Vagina (tissue), 2 donors: ENCODE data around the gene PYM1. TPM values are rescaled to one million over a fixed set of nuclear protein-coding genes. Genes with fewer than 3 reads are reported as not detected.
"Not testable (repeated sequence)": the region's sequence is repeated elsewhere in the genome, so short reads cannot be mapped to it uniquely, and the experiment has no call there.

Experiments
- DNase-seq, 2 donors: peaks; one replicate each; pipeline ENCODE4 v3.0.0-alpha.2; 2017; ENCODE audit errors: extremely low spot score in 2 of 2
- H3K27ac ChIP-seq: fragments of 200-600 bp; sonication (generic); one replicate; pipeline ENCODE4 v1.5.1; 2019
- H3K27me3 ChIP-seq: fragments of 200-600 bp; sonication (generic); one replicate; pipeline ENCODE4 v1.5.1; 2019
- H3K36me3 ChIP-seq, 2 donors: fragments of 200-600 bp; sonication (generic); one replicate each; pipeline ENCODE4 v1.5.1; 2017 to 2019
- H3K4me1 ChIP-seq: fragments of 200-600 bp; sonication (generic); one replicate; pipeline ENCODE4 v1.5.1; 2019
- H3K4me3 ChIP-seq, 2 donors: fragments of 200-600 bp; sonication (generic); 1 replicate in 1 of 2; 2 replicates in 1 of 2; pipeline ENCODE4 v1.5.1; 2016 to 2019
- H3K9me3 ChIP-seq: fragments of 200-600 bp; sonication (generic); one replicate; pipeline ENCODE4 v1.5.1; 2019
- CTCF ChIP-seq, 3 experiments: fragments of 450-650 bp in 2 of 3; fragments of 200-600 bp in 1 of 3; sonication (generic) in 1 of 3; IDR thresholded peaks; one replicate each; pipeline ENCODE4 v1.5.1; 2017 to 2019; ENCODE audit warnings: antibody characterized with exemption in 3 of 3, mild to moderate bottlenecking in 2 of 3, moderate library complexity in 2 of 3
- POLR2A ChIP-seq, 2 donors: fragments of 450-650 bp; IDR thresholded peaks; one replicate each; pipeline ENCODE4 v1.6.1; 2017; ENCODE audit warnings: antibody characterized with exemption in 2 of 2, mild to moderate bottlenecking in 2 of 2, moderate library complexity in 2 of 2
- POLR2AphosphoS5 ChIP-seq, 2 donors: sonication (generic); formaldehyde crosslinking; IDR thresholded peaks; one replicate each; pipeline ENCODE4 v1.9.0; 2017; ENCODE audit warnings: antibody characterized with exemption in 2 of 2, mild to moderate bottlenecking in 2 of 2, low read depth in 1 of 2; ENCODE audit not compliant: insufficient read depth in 1 of 2
- intact Hi-C: fragments of 100-400 bp; cut with DNase I; formaldehyde crosslinking; loops from one replicate; pipeline ENCODE4 v1.15.1; 2023
- total RNA-seq: library from RNA; depleted of rRNA; stranded (reverse); fragments of >200 nt; gene quantifications from one replicate; pipeline ENCODE4 v1.2.3, GENCODE V29; 2016

PYM1 gene
- total RNA-seq, 1 donor from 2014 or later = 25.8 TPM

GRCh38 chr12:55874443-55874842 is 53.3 kb downstream of the PYM1 start:
- no peak for DNase-seq
- intact Hi-C loops = no loop called here
- Histone ChIP-seq H3K27me3 (no peaks in the 10 kb centered on the region), H3K36me3 (no peaks in the 10 kb centered on the region), H3K27ac (no peak overlapping the region), H3K4me1 (peaks cover 14% of the 10 kb centered on the region), H3K9me3 (peaks cover 5% of the 10 kb centered on the region), H3K4me3 (no peak overlapping the region)
- TF ChIP-seq POLR2AphosphoS5 (IDR thresholded peaks at IDR 0.05; ENCODE audit: insufficient read depth in 1 of 2, low read depth in 1 of 2) = no peak
- TF ChIP-seq CTCF (IDR thresholded peaks at IDR 0.05) = no peak
- no peak for TF ChIP-seq POLR2A (IDR thresholded peaks at IDR 0.05)

GRCh38 chr12:55866454-55867004 is 61.2 kb downstream of the PYM1 start:
- DNase-seq, H3K27ac ChIP-seq, intact Hi-C loops, H3K27me3 ChIP-seq, H3K4me3 ChIP-seq, H3K9me3 ChIP-seq, H3K4me1 ChIP-seq, H3K36me3 ChIP-seq: not testable (repeated sequence)

- H3K27me3 ChIP-seq = no peaks in the 10 kb centered on the region
- no peaks in the 10 kb centered on the region for H3K36me3 ChIP-seq
- TF ChIP-seq POLR2AphosphoS5 (IDR thresholded peaks at IDR 0.05; ENCODE audit: insufficient read depth in 1 of 2, low read depth in 1 of 2) = no peak
- no peak for TF ChIP-seq CTCF (IDR thresholded peaks at IDR 0.05)
- no peak for TF ChIP-seq POLR2A (IDR thresholded peaks at IDR 0.05)
- no peaks in the 10 kb centered on the region for H3K9me3 ChIP-seq
- intact Hi-C loops = no loop called here
- H3K4me1 ChIP-seq = no peaks in the 10 kb centered on the region
- no peak overlapping the region for H3K4me3 ChIP-seq
- no peak overlapping the region for H3K27ac ChIP-seq
- DNase-seq = no peak
These were observed 62.4 kb downstream of the PYM1 start for GRCh38 chr12:55865327-55865726.

GRCh38 chr12:55862931-55863330 is 64.8 kb downstream of the PYM1 start:
- H3K4me3 ChIP-seq, H3K27ac ChIP-seq, H3K9me3 ChIP-seq, intact Hi-C loops, H3K36me3 ChIP-seq, H3K27me3 ChIP-seq, H3K4me1 ChIP-seq, DNase-seq: not testable (repeated sequence)

- Histone ChIP-seq H3K36me3 (no peaks in the 10 kb centered on the region), H3K9me3 (no peaks in the 10 kb centered on the region), H3K4me1 (no peaks in the 10 kb centered on the region), H3K27ac (no peak overlapping the region), H3K27me3 (no peaks in the 10 kb centered on the region), H3K4me3 (no peak overlapping the region)
- intact Hi-C loops = no loop called here
- TF ChIP-seq CTCF (IDR thresholded peaks at IDR 0.05) (no peak), POLR2AphosphoS5 (IDR thresholded peaks at IDR 0.05; ENCODE audit: insufficient read depth in 1 of 2, low read depth in 1 of 2) (no peak), POLR2A (IDR thresholded peaks at IDR 0.05) (no peak)
- DNase-seq = no peak
These were observed 65.4 kb downstream of the PYM1 start for GRCh38 chr12:55862286-55862685.

GRCh38 chr12:55861871-55862270 is 65.8 kb downstream of the PYM1 start:
- DNase-seq = no peak
- intact Hi-C loops = no loop called here
- Histone ChIP-seq H3K4me1 (no peaks in the 10 kb centered on the region), H3K9me3 (no peaks in the 10 kb centered on the region), H3K4me3 (no peak overlapping the region), H3K27me3 (no peaks in the 10 kb centered on the region), H3K36me3 (no peaks in the 10 kb centered on the region), H3K27ac (no peak overlapping the region)
- no peak for TF ChIP-seq POLR2A (IDR thresholded peaks at IDR 0.05)
- no peak for TF ChIP-seq CTCF (IDR thresholded peaks at IDR 0.05)
- no peak for TF ChIP-seq POLR2AphosphoS5 (IDR thresholded peaks at IDR 0.05; ENCODE audit: insufficient read depth in 1 of 2, low read depth in 1 of 2)
